ENCODE data around the gene PHACTR1. TPM values are rescaled to one million over a fixed set of nuclear protein-coding genes. Genes with fewer than 3 reads are reported as not detected.

Gene PHACTR1
- total RNA-seq, 1 experiment from 2014 or later = 2.6 TPM

DNA sequence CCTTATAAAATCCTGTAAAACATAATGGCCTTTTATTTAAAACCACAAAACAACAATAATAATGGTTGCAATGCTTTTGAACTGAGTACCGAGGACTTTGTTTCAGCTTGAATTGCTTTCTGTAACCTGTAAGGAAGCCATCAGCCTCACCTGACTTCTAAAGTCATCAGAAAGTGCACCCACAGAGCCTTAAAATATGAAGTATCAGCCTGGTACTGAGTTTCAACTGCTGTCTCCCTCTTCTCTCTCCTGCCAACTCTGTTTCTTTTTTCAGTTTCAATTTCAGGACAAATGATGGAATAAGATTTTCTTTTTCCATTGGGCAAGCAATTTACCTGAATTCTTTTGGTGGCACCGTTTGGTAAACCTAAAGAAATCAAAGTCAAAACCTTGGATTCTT lies 119.4 kb downstream of the PHACTR1 start:
- DNase-seq (ENCODE audit: low spot score) = no peak
- H3K36me3 ChIP-seq (ENCODE audit: insufficient read depth, low read length, poor library complexity, severe bottlenecking) = no peaks in the 10 kb centered on the region
- H3K4me3 ChIP-seq (ENCODE audit: low read depth, low read length, poor library complexity, severe bottlenecking) = no peak overlapping the region
- intact Hi-C loops (cut with micrococcal nuclease; ENCODE audit: unreplicated experiment) = no loop called here
- TF ChIP-seq EZH2 (IDR thresholded peaks at IDR 0.05; ENCODE audit: borderline replicate concordance, low read depth, low read length, poor library complexity, severe bottlenecking) (no peak), CTCF (conservative IDR thresholded peaks at IDR 0.05; ENCODE audit: low read depth, low read length) (no peak)
- no peaks in the 10 kb centered on the region for H3K27me3 ChIP-seq (replicated peaks; ENCODE audit: insufficient read depth, low read depth, low read length, poor library complexity)
- H3K4me1 ChIP-seq (ENCODE audit: insufficient read depth, low read length, poor library complexity, severe bottlenecking) = no peaks in the 10 kb centered on the region
- H3K27ac ChIP-seq (ENCODE audit: low read depth, low read length, poor library complexity, severe bottlenecking) = no peak overlapping the region
- BruUV-seq (replicated peaks) = no TSS peak
- CTCF ChIA-PET = no interaction called here
- peaks cover 7% of the 10 kb centered on the region for H3K9me3 ChIP-seq (ENCODE audit: low read depth, low read length, poor library complexity, severe bottlenecking)
- POLR2A ChIA-PET (ENCODE audit: low non-redundant PET) = no interaction called here

- Histone ChIP-seq H3K36me3 (ENCODE audit: insufficient read depth, low read length, poor library complexity, severe bottlenecking) (no peaks in the 10 kb centered on the region), H3K27me3 (replicated peaks; ENCODE audit: insufficient read depth, low read depth, low read length, poor library complexity) (no peaks in the 10 kb centered on the region), H3K27ac (ENCODE audit: low read depth, low read length, poor library complexity, severe bottlenecking) (no peak overlapping the region), H3K9me3 (ENCODE audit: low read depth, low read length, poor library complexity, severe bottlenecking) (peaks cover 7% of the 10 kb centered on the region), H3K4me3 (ENCODE audit: low read depth, low read length, poor library complexity, severe bottlenecking) (no peak overlapping the region), H3K4me1 (ENCODE audit: insufficient read depth, low read length, poor library complexity, severe bottlenecking) (no peaks in the 10 kb centered on the region)
- ChIA-PET CTCF (no interaction called here), POLR2A (ENCODE audit: low non-redundant PET) (no interaction called here)
- no peak for DNase-seq (ENCODE audit: low spot score)
- no peak for TF ChIP-seq EZH2 (IDR thresholded peaks at IDR 0.05; ENCODE audit: borderline replicate concordance, low read depth, low read length, poor library complexity, severe bottlenecking)
- no peak for TF ChIP-seq CTCF (conservative IDR thresholded peaks at IDR 0.05; ENCODE audit: low read depth, low read length)
- intact Hi-C loops (cut with micrococcal nuclease; ENCODE audit: unreplicated experiment) = no loop called here
- BruUV-seq (replicated peaks) = no TSS peak
Measured at GRCh38 chr6:12841619-12842018, 125.1 kb downstream of the PHACTR1 start.

DNA sequence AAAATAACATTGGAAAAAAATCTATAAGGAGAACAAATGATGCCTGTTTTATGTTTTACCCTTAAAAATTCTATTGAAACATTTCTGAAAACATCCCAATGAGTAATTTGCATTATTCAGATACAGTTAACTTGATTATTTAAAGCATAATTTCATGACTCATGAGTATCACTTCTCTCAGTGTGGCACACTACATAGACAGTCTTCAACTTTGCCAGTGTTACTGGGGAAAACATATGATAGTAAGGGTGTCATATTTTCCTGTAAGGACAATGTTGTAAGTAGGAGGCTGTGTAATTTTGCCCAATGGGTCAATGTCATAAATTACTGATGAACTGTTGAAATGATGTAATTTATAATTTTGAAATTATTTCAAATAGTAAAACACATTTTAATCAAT lies 125.5 kb downstream of the PHACTR1 start:
- peaks cover 4% of the 10 kb centered on the region for H3K9me3 ChIP-seq (ENCODE audit: low read depth, low read length, poor library complexity, severe bottlenecking)
- no TSS peak for BruUV-seq (replicated peaks)
- ChIA-PET POLR2A (ENCODE audit: low non-redundant PET) (no interaction called here), CTCF (no interaction called here)
- TF ChIP-seq CTCF (conservative IDR thresholded peaks at IDR 0.05; ENCODE audit: low read depth, low read length) (no peak), EZH2 (IDR thresholded peaks at IDR 0.05; ENCODE audit: borderline replicate concordance, low read depth, low read length, poor library complexity, severe bottlenecking) (no peak)
- no peaks in the 10 kb centered on the region for H3K36me3 ChIP-seq (ENCODE audit: insufficient read depth, low read length, poor library complexity, severe bottlenecking)
- no peak for DNase-seq (ENCODE audit: low spot score)
- no peaks in the 10 kb centered on the region for H3K4me1 ChIP-seq (ENCODE audit: insufficient read depth, low read length, poor library complexity, severe bottlenecking)
- intact Hi-C loops (cut with micrococcal nuclease; ENCODE audit: unreplicated experiment) = no loop called here
- H3K27me3 ChIP-seq (replicated peaks; ENCODE audit: insufficient read depth, low read depth, low read length, poor library complexity) = no peaks in the 10 kb centered on the region
- no peak overlapping the region for H3K4me3 ChIP-seq (ENCODE audit: low read depth, low read length, poor library complexity, severe bottlenecking)
- no peak overlapping the region for H3K27ac ChIP-seq (ENCODE audit: low read depth, low read length, poor library complexity, severe bottlenecking)
